Kidney epithelial cell (primary cell): ENCODE measurements around the gene CCL23. TPM values are rescaled to one million over a fixed set of nuclear protein-coding genes. Genes with fewer than 3 reads are reported as not detected.
"Not testable (repeated sequence)": the region's sequence is repeated elsewhere in the genome, so short reads cannot be mapped to it uniquely, and the experiment has no call there.

ENCODE experiments used
- DNase-seq: peaks from one replicate; pipeline ENCODE4 v3.0.0-alpha.2; 2010; ENCODE audit warnings: low read depth
- H3K27me3 ChIP-seq: 2 replicates; pipeline ENCODE4 v1.6.0; 2011; ENCODE audit warnings: low read length; ENCODE audit not compliant: control insufficient read depth, insufficient read depth
- H3K36me3 ChIP-seq: 2 replicates; pipeline ENCODE4 v1.5.1; 2011; ENCODE audit warnings: low read length; ENCODE audit not compliant: control insufficient read depth, insufficient read depth
- H3K4me3 ChIP-seq: 2 replicates; pipeline ENCODE4 v1.5.1; 2011; ENCODE audit warnings: low read depth, mild to moderate bottlenecking, control low read depth, low read length
- total RNA-seq: library from RNA; depleted of rRNA; stranded (reverse); fragments of >200 nt; gene quantifications from 2 replicates; pipeline ENCODE4 v1.2.3, GENCODE V29; 2015
- TF ChIP-seq, protein P1 (sequence below): IDR thresholded peaks from 2 replicates; pipeline ENCODE4 v1.5.1; 2011; ENCODE audit warnings: mild to moderate bottlenecking, moderate library complexity, low read length, control low read depth, inconsistent platforms; ENCODE audit not compliant: insufficient read depth, poor library complexity, severe bottlenecking

CCL23 gene
- total RNA-seq, 1 donor from 2014 or later = not detected

DNA sequence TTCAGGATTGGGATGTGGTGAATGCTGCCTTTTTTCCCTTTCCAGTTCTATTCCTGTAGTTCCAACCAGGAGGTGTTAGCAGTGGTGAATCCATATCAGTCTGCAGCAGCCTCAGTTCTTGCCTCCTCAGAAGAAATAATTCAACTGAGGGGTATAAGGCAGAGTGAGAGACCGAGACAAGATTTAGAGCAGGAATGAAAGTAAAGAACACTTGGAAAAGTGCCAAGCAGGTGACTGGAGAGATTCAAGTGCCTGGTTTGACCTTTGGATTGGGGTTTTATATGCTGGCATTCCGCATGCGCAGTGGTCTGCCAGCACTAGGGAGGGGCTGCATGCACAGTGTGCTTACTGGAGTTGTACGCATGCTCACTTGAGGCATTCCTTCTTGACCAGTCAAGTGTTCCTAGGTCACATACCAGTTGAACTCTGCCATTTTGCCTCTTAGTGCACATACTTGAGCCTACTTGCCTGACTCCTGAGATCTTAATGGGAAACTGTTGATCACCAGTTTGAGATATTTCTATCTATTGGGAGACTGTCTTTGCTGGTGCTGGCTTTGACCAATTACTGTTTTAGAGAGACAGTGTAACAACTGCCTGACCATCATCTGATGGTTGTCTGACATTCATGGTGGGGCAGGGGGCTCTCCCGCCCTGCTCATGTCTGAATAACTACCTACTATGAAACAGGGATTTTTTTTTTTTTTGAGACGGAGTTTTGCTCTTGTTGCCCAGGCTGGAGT is 15.7 kb downstream of the CCL23 start:
- no peak for DNase-seq
- Histone ChIP-seq H3K27me3 (no peaks in the 10 kb centered on the region), H3K36me3 (no peaks in the 10 kb centered on the region), H3K4me3 (no peak overlapping the region)
- TF ChIP-seq, protein P1, sequence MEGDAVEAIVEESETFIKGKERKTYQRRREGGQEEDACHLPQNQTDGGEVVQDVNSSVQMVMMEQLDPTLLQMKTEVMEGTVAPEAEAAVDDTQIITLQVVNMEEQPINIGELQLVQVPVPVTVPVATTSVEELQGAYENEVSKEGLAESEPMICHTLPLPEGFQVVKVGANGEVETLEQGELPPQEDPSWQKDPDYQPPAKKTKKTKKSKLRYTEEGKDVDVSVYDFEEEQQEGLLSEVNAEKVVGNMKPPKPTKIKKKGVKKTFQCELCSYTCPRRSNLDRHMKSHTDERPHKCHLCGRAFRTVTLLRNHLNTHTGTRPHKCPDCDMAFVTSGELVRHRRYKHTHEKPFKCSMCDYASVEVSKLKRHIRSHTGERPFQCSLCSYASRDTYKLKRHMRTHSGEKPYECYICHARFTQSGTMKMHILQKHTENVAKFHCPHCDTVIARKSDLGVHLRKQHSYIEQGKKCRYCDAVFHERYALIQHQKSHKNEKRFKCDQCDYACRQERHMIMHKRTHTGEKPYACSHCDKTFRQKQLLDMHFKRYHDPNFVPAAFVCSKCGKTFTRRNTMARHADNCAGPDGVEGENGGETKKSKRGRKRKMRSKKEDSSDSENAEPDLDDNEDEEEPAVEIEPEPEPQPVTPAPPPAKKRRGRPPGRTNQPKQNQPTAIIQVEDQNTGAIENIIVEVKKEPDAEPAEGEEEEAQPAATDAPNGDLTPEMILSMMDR = no peak

DNA sequence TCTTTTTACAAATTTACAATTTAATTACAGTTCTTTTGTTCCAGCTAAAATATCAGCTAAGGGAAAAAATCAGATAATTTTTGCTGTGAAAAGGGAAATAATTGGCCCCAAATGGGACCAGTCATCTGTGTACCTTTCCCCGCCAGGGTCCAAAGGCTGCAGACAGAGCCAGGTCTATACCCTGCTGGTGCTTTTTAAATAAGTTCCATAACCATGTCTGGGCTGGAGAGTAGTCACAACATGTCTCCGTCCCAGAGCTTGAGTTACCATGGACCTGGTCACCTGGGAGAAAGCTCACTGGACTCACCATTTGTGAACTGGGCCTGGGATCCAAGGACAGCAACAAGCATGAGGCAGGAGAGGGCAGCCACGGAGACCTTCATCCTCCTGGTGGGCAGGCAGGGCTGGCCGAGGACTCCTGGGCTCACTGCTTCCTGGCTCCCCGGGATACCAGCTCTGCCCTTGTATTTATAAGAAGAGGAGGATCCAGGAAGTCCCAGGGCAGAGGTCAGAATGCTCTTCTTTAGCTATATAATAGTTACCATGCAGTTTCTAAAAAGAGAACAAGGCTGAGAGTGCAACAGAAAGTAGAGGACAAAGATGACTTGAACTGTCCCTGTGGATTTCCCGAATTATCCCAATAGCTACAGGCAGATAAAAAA is 16.5 kb downstream of the CCL23 start, which contains the start of gene CCL15:
Gene CCL15 (minus strand): TSS at position 444 of the 662 bp plus-strand sequence. CDS start 61 bp downstream, at position 383.
- DNase-seq = no peak
- TF ChIP-seq, protein P1 = no peak
- Histone ChIP-seq H3K27me3 (no peaks in the 10 kb centered on the region), H3K4me3 (no peak within 1 kb of the TSS), H3K36me3 (no peaks in the 10 kb centered on the region)

DNA sequence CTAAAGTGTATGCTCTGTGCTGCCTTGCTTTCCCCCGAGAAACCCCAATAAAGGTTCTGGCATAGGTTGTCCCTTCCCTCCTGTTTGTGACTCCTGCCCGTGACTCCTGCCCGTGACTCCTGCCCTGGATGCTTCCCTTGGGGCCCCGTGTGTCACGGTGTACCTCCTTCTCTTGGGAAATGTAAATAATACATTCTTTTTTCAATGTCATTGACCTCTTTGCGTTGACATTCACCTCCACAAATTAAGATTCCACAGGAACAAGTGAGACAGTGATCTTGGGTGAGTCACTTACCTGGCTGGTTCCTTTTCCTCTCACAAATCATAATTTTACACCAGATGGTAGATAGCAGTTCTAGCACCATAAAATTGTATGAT is 17.1 kb downstream of the CCL23 start:
- no peak for DNase-seq
- no peaks in the 10 kb centered on the region for H3K27me3 ChIP-seq
- no peaks in the 10 kb centered on the region for H3K36me3 ChIP-seq
- H3K4me3 ChIP-seq = no peak overlapping the region
- TF ChIP-seq, protein P1 = no peak

DNA sequence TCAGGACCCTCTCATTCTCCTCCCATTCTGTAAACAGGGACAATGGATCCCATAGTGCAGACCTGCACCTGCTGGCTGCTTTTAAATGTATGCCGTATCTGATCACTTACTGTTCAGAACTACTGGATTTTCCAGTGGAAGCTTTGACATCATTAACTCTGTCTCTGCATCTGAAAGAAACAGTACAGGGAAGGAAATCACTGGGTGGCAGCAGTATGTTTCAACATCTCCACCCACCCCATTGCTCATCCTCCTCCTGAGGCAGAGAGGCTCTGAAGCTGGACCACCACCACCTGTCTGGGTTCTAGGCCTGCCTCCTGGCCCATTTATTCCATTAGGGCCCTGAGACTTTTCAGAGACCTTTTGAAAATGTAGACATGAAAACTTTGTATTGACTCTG is 19.0 kb downstream of the CCL23 start:
- Histone ChIP-seq H3K27me3 (no peaks in the 10 kb centered on the region), H3K4me3 (no peak overlapping the region), H3K36me3 (no peaks in the 10 kb centered on the region)
- TF ChIP-seq, protein P1 = no peak
- DNase-seq = no peak

DNA sequence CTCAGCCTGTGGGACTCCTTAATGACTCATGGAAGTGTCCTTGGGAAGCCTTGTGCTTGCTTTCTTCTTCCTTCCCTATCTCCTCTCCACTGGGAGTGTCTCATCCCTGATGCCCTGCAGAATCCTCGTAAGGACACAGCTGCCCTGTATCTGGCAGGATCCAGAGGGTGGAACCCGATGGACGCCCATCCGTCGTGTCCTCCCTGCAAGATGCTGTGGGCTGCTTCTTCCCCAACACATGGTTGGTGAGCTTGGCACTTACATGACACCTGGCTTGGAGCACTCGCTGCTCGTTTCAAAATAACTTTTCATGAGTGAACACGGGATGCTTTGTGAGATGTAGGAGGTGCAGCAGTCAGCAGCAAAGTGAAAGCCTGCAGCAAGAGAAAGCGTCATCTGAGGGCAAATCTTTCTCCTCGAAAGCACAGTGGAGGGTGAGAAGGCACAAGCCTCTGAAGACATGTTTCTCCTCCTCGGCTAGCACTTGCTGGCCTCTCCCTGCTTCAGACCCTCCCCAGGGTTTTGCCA is 19.7 kb downstream of the CCL23 start:
- H3K36me3 ChIP-seq = no peaks in the 10 kb centered on the region
- H3K27me3 ChIP-seq = no peaks in the 10 kb centered on the region
- no peak overlapping the region for H3K4me3 ChIP-seq
- TF ChIP-seq, protein P1 = no peak
- DNase-seq = no peak

DNA sequence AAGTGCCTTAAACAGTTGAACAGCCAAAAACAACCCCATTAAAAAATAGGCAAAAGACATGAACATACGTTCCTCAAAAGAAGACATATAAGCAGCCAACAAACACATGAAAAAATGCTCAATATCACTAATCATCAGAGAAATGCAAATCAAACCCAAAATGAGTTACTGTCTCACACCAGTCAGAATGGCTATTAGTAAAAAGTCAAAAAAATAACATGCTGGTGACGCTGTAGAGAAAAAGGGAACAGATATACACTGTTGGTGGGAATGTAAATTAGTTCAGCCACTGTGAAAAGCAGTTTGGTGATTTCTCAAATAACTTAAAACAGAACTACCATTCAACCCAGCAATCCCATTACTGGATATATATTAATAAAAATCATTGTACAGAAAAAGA is 22.4 kb downstream of the CCL23 start:
- H3K36me3 ChIP-seq, H3K27me3 ChIP-seq, DNase-seq, H3K4me3 ChIP-seq: not testable (repeated sequence)
